Measurements from ENCODE around the gene SEMA5B.
A peak's percentile ranks its signal among the peaks of the same experiment; 100 is the strongest.

The SEMA5B gene, protein sequence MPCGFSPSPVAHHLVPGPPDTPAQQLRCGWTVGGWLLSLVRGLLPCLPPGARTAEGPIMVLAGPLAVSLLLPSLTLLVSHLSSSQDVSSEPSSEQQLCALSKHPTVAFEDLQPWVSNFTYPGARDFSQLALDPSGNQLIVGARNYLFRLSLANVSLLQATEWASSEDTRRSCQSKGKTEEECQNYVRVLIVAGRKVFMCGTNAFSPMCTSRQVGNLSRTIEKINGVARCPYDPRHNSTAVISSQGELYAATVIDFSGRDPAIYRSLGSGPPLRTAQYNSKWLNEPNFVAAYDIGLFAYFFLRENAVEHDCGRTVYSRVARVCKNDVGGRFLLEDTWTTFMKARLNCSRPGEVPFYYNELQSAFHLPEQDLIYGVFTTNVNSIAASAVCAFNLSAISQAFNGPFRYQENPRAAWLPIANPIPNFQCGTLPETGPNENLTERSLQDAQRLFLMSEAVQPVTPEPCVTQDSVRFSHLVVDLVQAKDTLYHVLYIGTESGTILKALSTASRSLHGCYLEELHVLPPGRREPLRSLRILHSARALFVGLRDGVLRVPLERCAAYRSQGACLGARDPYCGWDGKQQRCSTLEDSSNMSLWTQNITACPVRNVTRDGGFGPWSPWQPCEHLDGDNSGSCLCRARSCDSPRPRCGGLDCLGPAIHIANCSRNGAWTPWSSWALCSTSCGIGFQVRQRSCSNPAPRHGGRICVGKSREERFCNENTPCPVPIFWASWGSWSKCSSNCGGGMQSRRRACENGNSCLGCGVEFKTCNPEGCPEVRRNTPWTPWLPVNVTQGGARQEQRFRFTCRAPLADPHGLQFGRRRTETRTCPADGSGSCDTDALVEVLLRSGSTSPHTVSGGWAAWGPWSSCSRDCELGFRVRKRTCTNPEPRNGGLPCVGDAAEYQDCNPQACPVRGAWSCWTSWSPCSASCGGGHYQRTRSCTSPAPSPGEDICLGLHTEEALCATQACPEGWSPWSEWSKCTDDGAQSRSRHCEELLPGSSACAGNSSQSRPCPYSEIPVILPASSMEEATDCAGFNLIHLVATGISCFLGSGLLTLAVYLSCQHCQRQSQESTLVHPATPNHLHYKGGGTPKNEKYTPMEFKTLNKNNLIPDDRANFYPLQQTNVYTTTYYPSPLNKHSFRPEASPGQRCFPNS

DNA sequence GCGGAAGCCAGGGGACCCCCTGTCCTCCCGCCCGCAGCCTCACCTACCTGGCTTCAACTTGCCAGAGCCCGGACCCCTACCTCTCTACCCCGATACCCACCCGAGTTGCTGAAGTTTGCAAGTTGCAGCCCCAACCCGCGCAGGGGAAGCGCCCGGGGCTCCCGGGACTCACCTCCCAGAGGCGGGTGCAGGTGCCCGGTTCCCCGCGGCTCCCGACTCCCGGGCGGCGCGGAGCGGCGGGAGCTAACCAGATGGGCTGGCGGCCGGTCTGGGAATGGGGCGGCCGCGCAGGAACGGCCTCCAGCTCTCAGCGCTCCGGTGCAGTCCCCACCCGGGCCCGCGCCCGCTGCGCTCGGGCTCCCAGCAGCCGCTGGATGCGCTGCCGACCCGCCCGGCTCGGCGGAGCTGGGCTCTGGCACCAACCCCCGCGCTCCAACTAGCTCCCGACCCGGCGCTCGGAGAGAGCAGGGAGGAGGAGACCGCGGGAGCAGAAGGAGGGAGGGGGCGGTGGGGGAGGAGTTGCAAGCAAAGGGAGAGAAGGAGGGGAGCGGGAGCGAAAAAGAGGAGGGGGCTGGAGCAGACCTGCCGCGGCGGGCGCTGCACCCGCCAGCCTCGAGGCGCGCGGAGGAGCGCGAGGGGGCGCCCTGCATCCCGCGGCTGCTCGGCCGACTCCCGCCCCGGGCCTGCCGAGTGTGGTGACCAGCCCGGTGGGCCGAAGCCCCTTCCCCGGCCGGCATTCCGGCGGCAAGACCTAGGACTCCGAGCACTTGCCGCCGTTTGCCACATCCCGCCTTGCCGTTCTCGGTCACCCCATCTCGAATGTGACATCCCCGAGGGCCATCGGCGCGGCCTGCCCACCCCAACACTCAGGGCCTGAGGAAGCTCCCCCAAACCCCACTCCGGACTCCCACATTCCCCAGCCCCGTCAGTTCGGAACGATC, at the start of gene SEMA5B:
TSS of gene SEMA5B (minus strand) at position 472 of the 941 bp plus-strand sequence. CDS start 66,500 bp downstream, outside the sequence.
- DNase-seq (ENCODE audit: low spot score), result no peak
- no peak for FAIRE-seq

DNA sequence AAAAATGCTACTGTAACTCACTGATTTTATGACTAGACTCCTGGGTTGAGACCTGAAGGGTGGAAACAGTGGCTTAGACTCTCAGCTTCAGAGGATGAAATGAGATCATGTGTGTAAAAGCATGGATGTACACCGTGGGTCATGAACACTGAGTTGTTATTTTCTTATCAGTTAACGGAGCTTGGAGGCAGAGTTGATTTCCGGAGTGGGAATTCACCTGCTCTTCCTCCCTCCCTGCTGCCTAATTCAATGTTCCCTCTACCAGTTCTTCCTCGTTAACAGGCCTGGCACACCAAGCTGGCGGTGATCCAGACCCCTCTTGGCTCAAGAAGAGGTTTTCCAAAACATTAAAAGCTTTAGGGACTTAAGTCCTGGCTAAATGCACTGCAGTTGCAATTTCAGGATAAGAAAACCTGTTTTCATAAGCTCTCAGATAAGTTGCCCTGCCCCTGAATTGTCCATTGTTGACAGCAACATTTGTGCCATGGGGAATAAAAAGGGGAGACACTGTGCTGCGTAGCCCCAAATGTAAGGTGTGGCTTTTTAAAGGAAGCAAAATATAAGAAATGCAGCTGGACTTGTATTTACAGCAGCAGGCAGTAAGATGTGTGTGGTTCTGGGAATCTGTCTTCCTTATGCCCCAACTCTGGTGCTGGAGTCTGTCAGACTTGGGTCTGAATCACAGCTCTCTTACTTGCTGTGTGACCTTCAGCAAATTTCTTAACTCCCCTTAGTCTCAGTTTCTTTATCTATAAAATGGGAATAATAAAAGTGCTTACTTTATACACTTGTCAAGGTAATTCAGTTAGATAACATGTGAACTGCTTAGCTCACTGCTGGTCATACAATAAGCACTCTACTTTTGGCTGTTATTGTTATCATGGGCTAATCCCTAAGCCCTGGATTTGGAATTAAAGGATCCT, 49.2 kb upstream of the SEMA5B start:
- FAIRE-seq (no peak), DNase-seq (ENCODE audit: low spot score) (no peak)

DNA sequence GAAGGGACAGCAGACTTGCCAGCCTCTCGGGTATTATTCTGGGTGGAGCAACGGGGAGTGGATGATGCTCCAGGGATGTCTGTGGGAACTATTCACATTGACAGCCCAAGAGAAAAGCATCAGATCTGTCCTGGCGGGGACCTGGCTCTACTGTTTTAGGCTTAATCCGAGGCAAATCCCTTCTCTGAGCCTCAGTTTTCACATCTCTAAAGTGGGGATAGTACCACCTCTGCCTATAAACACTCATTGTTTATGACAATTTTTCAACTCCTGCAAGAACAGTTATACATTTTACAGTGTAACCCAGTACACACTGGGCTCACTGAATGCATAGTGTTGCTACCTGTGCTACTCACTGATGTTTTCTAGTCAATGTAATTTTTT, 48.5 kb upstream of the SEMA5B start:
- FAIRE-seq, result no peak

DNA sequence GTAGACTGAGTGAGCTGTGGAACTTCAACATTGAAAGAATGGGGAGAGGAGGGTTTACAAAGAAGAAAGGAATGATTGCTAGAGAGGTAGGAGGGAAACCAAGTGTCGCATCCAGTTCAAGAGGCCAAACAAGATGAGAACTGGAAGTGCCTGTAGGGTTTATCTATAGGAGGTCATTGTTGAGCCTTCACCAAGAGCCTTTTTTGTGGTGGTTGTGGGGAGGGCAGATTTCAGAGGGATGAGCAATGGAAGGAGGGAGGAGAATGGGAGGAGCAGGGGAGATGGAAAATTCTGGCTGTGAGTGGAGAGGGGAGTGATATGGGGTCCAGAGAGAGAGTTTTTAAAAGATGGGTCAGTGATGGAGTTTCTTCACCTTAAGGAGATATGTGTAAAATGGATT, 47.8 kb upstream of the SEMA5B start:
- DNase-seq (ENCODE audit: low spot score) (no peak), FAIRE-seq (no peak)

More for the DNA sequence above, 48.5 kb upstream of the SEMA5B start:
- no peak for DNase-seq (ENCODE audit: low spot score)

DNA sequence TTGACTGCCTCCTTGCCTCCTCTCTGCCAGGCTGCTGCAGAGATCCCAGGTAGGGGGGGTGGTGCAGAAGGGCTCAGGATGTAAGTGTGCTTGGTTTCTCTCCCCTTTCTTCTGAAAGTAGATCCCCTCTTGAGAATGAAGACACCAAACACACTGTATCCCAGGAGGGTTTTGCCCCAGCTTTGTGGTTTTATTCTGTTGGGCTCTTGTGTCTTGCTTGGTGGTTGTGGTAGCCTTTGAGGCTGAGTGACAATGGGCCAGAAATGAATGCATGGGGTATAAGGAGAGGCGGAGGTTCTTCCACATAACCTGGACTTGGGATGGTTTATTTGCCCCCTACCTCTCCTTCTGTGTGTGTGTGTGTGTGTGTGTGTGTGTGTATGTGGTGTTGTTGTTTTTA, 45.0 kb upstream of the SEMA5B start:
- FAIRE-seq (no peak), DNase-seq (ENCODE audit: low spot score) (no peak)

DNA sequence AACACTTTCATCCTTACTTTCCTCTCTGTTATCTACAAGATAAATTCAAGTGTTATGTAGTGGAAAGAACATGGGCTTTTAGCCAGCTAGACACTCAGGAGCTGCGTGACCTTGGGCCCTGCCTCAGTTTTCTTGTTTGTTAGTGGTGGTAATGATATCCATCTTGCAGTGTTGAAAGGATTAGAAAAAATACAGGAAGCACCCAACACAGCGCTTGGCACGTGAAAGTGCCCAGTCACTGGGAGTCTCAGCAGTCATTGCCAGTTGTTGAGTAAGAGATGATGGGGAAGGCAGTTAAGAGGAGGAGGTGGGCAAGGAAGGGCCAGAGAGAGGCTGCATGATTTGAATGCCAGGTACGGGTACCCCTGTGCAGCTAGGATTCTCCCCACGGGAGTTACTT, 44.6 kb upstream of the SEMA5B start:
- FAIRE-seq, result no peak
- no peak for DNase-seq (ENCODE audit: low spot score)

DNA sequence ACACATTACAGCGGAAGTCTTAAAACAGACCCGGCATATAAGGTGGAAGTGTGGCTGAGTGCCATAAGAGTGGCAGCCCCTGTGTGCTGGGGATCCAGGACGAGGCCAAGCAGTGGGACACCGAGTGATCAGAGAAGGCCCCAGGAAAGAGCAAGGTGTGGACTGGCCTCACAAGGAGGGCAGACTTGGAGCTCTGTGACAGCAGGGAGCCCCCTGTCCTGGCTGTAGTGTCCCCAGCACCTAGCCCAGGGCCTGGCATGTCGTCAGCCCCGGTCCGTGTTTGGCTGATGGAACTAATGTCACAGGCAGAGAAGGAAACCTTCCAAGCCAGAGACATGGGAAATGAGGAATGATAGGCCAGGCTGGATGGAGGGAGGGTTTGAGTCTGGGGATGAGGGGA, 44.0 kb upstream of the SEMA5B start:
- no peak for FAIRE-seq
- DNase-seq (ENCODE audit: low spot score), result no peak

DNA sequence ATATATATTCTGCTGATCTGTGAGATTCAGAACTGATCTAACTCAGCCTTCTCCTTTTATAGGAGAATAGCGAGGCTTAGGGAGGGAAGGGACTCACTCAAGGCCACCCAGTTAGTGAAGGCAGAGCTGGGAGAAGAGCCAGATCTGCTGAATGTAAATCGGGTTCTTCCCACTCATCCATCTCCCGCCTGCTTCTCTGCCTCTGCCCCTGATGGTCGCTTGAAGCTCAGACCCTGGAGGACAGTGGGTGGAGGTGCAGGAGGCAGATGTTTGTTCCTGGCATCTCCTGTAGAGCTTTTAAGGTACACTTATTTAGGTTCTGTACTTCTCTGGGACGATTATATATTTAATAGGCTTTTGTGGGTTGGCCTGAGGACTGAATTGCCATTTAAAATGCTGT, 43.6 kb upstream of the SEMA5B start:
- DNase-seq (ENCODE audit: low spot score), result peak; percentile 29
- FAIRE-seq, result no peak

DNA sequence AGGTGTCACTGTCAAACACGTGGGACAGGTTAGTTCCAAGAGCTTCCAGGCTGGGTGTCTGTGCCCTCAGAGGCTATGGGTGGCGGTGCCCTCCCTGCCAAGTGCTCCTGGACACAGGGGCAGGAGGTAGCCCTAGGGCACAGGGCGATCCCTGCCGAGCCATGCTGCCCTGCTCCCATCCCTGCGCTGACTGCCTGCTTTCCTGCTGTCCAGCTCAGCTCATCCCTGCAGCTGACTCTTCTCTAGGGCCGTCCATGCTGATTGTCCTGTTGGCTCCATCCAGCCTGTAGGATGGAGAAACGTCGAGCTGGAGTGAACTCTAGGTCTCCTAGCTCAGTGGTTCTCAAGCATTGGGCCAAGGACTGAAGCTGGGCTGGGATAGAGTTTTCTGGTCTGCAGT, 42.9 kb upstream of the SEMA5B start:
- FAIRE-seq (no peak), DNase-seq (ENCODE audit: low spot score) (no peak)

DNA sequence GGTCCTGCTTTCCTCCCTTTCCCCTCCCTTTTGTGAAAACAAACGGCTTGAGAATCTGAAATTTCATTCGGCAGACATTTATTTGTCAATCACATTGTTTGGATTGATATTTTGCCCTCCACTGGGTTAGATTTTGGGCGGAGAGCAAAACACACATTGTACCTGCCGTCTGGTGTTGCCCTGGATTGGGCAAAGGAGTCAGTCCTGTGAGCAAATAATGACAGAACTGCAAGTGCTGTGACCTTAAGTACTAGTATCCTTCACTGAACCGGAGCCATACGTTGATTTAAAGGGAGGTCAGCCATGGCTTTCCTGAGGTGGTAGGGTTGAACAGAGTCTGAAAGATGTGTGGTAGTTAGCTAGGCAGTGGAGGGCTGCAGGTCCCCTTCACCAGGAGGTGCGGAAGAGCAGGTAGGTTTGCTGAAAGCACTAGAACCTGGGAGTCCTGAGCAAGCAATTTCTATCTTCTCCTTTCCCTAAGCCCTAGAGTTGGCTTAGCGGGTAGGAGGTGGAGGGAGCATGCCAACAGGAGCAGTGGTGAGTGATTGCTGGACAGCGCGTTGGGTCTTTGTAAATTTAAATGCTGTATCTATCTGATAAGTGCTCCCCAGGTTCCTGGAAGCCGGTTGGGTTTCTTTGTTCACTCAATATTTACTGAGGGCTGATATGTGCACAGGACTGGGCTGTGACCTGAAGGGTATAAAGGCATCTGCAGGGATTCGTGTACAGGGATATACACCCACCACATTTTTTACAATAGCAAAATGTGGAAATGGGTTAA, 41.2 kb upstream of the SEMA5B start:
- DNase-seq (ENCODE audit: low spot score) (no peak), FAIRE-seq (no peak)

DNA sequence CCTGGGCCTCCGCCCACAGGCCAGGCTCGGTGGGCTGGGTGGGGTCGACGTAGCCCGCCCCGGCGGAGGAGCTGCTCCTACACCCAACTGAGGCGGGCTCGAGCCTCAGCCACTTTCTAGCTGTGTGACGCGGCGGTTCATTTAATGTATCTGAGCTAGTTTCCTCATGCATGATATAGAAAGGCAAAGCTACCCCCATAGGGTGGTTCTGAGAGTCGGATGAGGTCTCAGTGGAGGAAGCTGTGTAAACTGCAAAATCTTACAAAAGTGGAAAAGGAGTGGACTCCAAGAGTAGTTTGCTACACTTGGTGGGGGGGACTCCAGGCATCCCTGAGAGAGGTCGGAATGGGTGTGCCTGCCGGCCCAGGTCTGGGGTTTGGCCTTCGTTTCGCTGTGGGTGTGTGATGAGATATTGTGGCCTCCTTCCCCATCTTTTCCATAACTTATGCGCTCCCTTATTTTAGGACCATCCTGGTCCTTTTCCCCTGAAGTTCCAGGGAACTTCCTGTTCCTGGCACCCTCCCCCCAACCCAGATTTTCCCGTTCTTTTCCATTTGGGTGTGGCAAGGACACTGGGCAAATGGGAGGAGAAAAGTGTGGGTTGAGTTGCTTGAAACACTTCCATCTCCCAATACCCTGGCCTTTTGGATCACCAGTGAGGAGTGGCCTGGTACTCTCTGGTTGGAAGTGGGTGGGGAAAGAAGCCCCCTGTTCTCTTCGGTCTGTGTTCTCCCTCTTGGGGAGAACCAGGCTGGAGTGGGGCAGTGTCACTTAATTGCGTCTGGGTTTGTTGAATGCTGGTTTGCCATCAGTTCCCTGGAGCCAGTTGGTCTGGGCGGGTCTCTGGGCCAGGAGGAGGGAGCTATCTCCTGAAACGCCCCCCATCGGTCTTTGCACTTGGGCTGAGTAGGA, 40.4 kb upstream of the SEMA5B start:
- no peak for FAIRE-seq
- DNase-seq (ENCODE audit: low spot score), result peak; percentile 58

DNA sequence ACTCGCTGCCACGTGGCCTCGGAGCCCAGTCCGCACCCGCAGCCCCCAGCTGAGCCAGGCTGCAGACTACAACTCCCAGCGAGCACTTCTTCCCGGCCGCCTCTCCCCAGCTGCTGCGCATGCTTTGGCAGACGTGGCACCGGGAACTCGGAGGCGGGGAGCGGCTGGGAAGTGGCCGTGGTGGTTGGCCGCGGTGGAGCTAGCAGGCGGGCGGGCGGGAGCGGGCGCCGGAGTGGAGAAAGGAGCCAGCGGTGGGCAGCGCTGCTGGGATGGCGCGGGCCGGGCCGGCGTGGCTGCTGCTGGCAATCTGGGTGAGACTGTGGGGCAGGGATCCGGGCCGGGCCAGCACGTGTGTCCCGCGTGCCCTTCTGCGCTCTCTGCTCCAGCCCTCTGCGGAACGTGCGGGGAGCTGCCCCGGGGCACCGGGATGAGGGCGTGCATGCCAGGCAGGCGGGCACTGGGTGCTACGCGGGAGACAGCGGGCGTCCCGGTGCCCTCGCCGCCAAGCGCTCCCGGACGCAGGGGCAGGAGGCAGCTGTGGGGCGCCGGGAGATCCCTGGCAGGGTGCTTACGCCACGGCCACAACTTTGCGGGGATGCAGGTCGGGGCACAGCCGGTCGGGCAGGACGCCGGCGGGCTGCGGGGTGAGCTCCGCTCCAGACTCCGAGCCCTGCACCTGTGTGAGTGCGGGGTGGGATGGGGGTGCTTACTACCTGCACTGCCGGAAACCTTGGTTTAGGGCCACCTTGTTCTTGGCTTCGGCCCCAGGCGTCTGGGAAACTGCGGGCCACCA, 39.5 kb upstream of the SEMA5B start, which contains the start of gene PDIA5:
TSS of gene PDIA5 (plus strand) at position 130 of the 793 bp plus-strand sequence. CDS start at position 270, 140 bp downstream.
- FAIRE-seq, result peak; percentile 69
- peak; percentile 97 for DNase-seq (ENCODE audit: low spot score)

DNA sequence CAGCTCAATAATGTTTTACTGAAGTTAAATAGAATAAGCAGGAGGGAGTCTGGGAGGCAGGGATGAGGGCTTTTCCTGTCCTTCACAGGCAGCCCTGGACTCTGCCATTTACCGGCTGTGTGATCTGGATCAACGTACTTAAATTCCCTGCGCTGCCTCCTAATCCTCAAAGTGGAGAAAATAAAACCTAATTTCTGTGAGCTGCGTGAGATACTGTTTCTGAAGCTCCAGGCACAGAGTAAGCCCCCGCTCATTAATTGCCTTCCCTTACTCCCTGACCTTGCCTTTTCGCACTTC, 39.0 kb upstream of the SEMA5B start:
- FAIRE-seq (no peak), DNase-seq (ENCODE audit: low spot score) (no peak)

DNA sequence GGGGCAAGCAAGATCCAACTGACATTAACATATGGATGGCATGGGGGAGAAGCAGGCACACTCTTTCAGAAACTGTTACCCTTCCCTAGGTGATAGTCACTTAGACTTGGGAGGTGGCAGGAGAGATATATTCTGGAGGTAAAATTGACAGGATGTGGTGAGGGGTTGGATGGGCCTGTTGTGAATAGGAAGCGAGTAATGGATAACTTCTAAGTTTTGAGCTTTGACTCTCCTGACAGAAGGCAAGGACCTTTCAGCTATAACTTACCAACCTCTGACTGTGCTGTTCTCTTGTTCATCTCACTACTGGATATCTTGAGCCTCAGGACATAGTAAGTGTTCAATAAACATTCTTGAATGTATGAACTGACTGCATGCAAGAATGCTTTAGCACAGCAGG, 37.4 kb upstream of the SEMA5B start:
- DNase-seq (ENCODE audit: low spot score) (no peak), FAIRE-seq (no peak)

DNA sequence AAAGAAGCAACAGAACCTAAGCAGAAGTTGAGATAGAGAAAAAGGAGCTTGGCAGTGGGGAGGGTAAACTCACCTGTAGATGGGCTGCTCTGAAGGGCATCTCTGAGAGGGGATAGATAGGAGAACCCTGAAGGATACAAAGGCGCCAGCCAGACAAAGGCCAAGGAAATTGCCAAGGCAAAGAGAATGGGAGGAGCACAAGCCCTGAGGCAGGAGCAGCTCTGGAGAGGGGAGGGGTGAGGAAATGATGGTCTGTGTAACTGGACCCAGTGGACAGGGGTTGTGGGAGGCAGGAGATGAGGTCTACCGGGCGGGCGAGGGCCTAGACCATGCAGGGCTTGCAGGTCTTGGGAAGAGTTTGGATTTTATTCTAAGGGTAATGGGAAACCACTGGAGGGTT, 36.9 kb upstream of the SEMA5B start:
- FAIRE-seq, result no peak
- no peak for DNase-seq (ENCODE audit: low spot score)

DNA sequence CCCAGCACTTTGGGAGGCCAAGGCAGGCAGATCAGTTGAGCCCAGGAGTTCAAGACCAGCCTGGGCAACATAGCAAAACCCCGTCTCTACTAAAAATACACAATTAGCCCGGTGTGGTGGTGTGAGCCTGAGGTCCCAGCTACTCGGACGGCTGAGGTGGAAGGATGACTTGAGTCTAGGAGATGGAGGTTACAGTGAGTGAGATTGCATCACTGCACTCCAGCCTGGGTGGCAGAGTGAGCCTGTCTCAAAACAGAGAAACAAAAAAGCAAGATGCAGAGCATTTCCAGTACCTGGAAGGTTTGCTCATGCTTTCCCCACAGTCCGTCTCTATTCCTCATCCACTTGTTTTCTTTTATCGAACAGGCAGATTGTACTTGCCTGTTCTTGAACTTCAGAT, 35.5 kb upstream of the SEMA5B start:
- DNase-seq (ENCODE audit: low spot score), result no peak
- FAIRE-seq, result no peak

DNA sequence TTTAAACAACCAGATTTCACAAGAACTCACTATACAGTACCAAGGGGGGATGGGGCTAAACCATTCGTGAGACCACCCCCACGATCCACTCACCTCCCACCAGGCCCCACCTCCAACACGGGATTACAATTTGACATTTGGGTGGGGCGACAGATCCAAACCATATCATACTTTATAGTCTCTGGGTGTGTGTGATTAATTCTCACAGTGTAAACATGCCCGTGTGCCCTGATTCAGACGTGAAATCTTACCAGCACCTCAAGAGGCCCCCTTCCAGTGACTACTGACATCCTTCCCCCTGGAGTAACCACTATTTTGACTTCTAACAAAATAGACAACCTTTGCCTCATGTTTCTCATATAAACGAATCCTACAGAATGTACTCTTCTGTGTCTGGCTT, 34.3 kb upstream of the SEMA5B start:
- DNase-seq (ENCODE audit: low spot score) (no peak), FAIRE-seq (no peak)
